HCT116 (cell line): ENCODE measurements around the gene ZDHHC14.
A peak's percentile ranks its signal among the peaks of the same experiment; 100 is the strongest.

Experiments
- CBX3 ChIP-seq: IDR thresholded peaks from 2 replicates; pipeline ENCODE4 v1.6.1; 2012; ENCODE audit warnings: low read depth
- POLR2A ChIP-seq: IDR thresholded peaks from 2 replicates; pipeline ENCODE4 v1.7.0; 2011; ENCODE audit warnings: borderline replicate concordance; ENCODE audit not compliant: insufficient read depth, insufficient read length; ENCODE audit errors: extremely low read depth
- ZBTB33 ChIP-seq: IDR thresholded peaks from 2 replicates; pipeline ENCODE4 v1.6.1; 2011; ENCODE audit warnings: mild to moderate bottlenecking, low read length, moderate library complexity; ENCODE audit not compliant: insufficient replicate concordance; ENCODE audit errors: extremely low read depth
- TF ChIP-seq, protein P1 (sequence below), 3 experiments: fragments of 200-600 bp in 1 of 3; sonication (generic) in 1 of 3; IDR thresholded peaks in 2 of 3; conservative IDR thresholded peaks in 1 of 3; 2 replicates each; pipeline ENCODE4 v1.5.1; 2012 to 2017; ENCODE audit warnings: low read depth in 2 of 3, low read length in 2 of 3, antibody characterized with exemption in 1 of 3, borderline replicate concordance in 1 of 3, control low read depth in 1 of 3, mild to moderate bottlenecking in 1 of 3, mixed read lengths in 1 of 3, mixed run types in 1 of 3, moderate library complexity in 1 of 3; ENCODE audit not compliant: insufficient read depth in 1 of 3
- TF ChIP-seq, protein P2 (sequence below): IDR thresholded peaks from 2 replicates; pipeline ENCODE4 v1.6.1; 2012; ENCODE audit warnings: low read depth

DNA sequence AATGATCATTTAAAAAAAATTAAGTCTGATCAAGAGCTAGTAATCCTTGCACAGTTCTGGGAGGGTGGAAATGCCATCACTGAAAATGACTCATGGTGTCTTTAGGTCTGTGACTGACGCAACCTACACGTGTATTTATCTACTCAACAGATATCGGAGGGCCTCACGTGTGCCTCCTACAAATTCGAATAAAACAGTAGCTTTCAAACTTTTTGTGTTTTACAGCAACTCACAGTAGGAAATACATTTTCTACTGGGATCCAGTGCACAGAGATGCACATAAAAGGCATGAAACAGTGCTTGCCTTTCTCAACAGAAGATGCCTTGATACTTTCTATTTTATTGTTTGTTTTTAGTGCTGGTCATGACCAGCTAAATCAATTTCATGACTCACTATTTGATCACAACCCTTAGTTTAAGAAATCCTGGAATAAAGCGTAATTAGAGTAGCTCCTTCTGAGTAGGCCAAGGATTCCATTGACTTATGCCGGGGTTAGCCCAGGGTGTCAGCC, 232.1 kb downstream of the ZDHHC14 start:
- no peak for TF ChIP-seq ZBTB33
- TF ChIP-seq POLR2A: no peak
- TF ChIP-seq, protein P1, sequence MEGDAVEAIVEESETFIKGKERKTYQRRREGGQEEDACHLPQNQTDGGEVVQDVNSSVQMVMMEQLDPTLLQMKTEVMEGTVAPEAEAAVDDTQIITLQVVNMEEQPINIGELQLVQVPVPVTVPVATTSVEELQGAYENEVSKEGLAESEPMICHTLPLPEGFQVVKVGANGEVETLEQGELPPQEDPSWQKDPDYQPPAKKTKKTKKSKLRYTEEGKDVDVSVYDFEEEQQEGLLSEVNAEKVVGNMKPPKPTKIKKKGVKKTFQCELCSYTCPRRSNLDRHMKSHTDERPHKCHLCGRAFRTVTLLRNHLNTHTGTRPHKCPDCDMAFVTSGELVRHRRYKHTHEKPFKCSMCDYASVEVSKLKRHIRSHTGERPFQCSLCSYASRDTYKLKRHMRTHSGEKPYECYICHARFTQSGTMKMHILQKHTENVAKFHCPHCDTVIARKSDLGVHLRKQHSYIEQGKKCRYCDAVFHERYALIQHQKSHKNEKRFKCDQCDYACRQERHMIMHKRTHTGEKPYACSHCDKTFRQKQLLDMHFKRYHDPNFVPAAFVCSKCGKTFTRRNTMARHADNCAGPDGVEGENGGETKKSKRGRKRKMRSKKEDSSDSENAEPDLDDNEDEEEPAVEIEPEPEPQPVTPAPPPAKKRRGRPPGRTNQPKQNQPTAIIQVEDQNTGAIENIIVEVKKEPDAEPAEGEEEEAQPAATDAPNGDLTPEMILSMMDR (IDR thresholded peaks at IDR 0.05 in 2 of 3, conservative IDR thresholded peaks at IDR 0.05 in 1 of 3; ENCODE audit: borderline replicate concordance in 1 of 3, insufficient read depth in 1 of 3, low read depth in 2 of 3, low read length in 2 of 3): no peak
- peak; percentile 88 for TF ChIP-seq CBX3
- TF ChIP-seq, protein P2, sequence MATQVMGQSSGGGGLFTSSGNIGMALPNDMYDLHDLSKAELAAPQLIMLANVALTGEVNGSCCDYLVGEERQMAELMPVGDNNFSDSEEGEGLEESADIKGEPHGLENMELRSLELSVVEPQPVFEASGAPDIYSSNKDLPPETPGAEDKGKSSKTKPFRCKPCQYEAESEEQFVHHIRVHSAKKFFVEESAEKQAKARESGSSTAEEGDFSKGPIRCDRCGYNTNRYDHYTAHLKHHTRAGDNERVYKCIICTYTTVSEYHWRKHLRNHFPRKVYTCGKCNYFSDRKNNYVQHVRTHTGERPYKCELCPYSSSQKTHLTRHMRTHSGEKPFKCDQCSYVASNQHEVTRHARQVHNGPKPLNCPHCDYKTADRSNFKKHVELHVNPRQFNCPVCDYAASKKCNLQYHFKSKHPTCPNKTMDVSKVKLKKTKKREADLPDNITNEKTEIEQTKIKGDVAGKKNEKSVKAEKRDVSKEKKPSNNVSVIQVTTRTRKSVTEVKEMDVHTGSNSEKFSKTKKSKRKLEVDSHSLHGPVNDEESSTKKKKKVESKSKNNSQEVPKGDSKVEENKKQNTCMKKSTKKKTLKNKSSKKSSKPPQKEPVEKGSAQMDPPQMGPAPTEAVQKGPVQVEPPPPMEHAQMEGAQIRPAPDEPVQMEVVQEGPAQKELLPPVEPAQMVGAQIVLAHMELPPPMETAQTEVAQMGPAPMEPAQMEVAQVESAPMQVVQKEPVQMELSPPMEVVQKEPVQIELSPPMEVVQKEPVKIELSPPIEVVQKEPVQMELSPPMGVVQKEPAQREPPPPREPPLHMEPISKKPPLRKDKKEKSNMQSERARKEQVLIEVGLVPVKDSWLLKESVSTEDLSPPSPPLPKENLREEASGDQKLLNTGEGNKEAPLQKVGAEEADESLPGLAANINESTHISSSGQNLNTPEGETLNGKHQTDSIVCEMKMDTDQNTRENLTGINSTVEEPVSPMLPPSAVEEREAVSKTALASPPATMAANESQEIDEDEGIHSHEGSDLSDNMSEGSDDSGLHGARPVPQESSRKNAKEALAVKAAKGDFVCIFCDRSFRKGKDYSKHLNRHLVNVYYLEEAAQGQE: no peak
